Tibial nerve (tissue), 3 donors: Measurements from ENCODE around the gene CDHR5.

Experiments used
- POLR2A ChIP-seq, 2 donors: fragments of 450-650 bp; IDR thresholded peaks; one replicate each; pipeline ENCODE4 v1.6.1; 2017; ENCODE audit warnings: antibody characterized with exemption in 2 of 2, mild to moderate bottlenecking in 2 of 2, moderate library complexity in 2 of 2
- TF ChIP-seq, protein P1 (sequence below), 5 experiments: fragments of 200-600 bp in 3 of 5; fragments of 450-650 bp in 2 of 5; sonication (generic) in 3 of 5; IDR thresholded peaks; one replicate each; pipeline ENCODE4 v1.5.1; 2016 to 2019; ENCODE audit warnings: antibody characterized with exemption in 5 of 5, mild to moderate bottlenecking in 3 of 5, moderate library complexity in 2 of 5

DNA sequence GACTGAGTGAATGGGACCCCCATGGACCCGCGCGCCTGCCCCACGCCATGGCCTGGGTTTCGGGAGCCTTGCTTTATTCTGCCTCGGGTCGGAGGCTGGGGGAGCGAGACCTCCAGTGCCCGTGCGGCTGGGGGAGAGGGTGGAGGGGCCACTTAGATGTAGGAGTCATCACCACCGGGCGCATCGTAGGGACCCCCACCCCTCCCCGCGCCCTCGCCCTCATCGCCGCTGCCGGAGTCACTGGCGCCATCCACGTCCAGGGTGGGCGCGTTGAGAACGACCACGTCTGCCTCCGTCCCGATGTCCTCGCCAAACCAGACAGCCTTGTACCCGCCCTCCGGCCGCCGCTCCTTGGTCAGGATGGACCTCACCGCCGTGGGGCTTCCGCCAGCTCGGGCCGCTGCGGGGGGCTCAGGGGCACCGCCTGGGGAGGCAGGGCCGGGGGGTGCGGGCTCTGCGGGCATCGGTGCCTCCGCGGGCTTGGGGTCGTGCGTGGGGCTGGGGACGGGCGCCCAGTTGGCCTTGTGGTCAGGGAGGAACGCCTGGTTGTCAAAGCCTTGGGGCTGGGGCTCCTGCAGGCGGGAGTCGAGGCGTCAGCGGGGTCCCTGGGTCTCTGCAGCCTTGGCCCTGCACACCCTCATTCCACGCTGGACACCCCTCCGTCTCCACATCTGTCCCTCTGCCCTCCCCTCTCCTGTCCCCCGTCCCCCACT lies 7.4 kb downstream of the CDHR5 start:
- TF ChIP-seq, protein P1, sequence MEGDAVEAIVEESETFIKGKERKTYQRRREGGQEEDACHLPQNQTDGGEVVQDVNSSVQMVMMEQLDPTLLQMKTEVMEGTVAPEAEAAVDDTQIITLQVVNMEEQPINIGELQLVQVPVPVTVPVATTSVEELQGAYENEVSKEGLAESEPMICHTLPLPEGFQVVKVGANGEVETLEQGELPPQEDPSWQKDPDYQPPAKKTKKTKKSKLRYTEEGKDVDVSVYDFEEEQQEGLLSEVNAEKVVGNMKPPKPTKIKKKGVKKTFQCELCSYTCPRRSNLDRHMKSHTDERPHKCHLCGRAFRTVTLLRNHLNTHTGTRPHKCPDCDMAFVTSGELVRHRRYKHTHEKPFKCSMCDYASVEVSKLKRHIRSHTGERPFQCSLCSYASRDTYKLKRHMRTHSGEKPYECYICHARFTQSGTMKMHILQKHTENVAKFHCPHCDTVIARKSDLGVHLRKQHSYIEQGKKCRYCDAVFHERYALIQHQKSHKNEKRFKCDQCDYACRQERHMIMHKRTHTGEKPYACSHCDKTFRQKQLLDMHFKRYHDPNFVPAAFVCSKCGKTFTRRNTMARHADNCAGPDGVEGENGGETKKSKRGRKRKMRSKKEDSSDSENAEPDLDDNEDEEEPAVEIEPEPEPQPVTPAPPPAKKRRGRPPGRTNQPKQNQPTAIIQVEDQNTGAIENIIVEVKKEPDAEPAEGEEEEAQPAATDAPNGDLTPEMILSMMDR (IDR thresholded peaks at IDR 0.05): no peak
- TF ChIP-seq POLR2A (IDR thresholded peaks at IDR 0.05): no peak
